AG20443 (cell line): ENCODE data around the gene NMD3.
"Not testable (repeated sequence)": the region's sequence is repeated elsewhere in the genome, so short reads cannot be mapped to it uniquely, and the experiment has no call there.

Source experiments
- DNase-seq: peaks from one replicate; pipeline ENCODE4 v3.0.0; 2012; ENCODE audit warnings: low spot score, mixed read lengths

NMD3 gene

GRCh38 chr3:161231861-161232260, 10.8 kb downstream of the NMD3 start:
- no peak for DNase-seq

GRCh38 chr3:161233557-161233956, 12.4 kb downstream of the NMD3 start:
- DNase-seq, result no peak

DNA sequence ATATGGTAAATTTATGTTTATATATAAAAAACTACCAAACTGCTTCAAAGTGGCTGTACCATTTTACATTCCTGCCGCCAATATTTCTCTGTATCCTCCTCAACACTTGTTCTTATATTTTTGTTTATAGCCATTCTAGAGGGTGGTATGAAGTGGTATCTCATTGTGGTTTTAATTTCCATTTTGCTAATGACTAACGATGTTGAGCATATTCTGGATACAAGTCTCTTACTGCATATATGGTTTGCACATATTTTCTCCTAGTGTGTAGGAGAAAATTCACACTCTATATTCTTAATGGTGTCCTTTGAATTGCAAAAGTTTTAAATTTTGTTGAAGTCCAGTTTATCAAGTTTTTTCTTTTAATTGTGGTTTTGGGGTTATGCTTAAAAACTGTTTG, 15.1 kb downstream of the NMD3 start:
- no peak for DNase-seq

GRCh38 chr3:161239700-161240099, 18.6 kb downstream of the NMD3 start:
- DNase-seq, result no peak

GRCh38 chr3:161244538-161244937, 23.4 kb downstream of the NMD3 start:
- DNase-seq, result no peak

GRCh38 chr3:161247049-161247448, 25.9 kb downstream of the NMD3 start:
- DNase-seq, result no peak

GRCh38 chr3:161250116-161250515, 29.0 kb downstream of the NMD3 start:
- no peak for DNase-seq

DNA sequence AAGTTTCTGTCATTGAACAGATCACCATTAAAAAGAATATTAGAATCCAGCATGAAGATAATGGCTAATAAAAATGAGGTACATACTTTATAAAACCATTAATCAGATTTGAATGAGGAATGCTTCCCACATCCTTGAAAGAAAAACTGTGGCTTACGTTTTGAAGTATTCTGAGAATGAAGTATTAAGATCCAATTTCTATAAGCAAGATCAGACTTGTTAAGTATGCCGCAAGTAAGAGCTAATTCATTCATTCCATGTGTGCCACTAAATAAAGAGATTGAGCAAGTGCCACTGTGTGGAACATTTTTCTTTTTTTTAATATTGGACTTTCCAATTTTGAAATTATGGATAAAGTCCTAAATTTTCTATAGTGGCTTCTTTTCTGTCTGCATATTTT, 30.6 kb downstream of the NMD3 start:
- DNase-seq, result no peak

DNA sequence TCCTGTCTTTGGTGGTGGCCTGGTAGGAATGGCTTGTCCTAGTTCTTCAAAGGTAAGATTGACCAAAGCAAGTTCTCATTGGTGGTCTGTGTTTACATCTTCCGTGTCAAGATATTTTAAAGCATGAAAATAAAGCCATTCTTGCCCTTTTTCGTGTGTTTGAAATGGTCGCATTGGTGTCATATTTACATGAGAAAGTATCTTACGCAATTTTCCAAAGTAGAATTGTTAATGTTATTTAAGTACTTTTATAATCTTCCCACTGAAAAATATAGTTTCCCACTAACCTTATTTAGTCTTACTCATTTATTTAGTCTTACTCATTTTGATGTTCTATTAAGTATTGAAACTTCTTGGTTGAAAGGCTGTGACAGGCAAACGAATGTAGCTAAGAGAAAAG, 31.0 kb downstream of the NMD3 start:
- no peak for DNase-seq

DNA sequence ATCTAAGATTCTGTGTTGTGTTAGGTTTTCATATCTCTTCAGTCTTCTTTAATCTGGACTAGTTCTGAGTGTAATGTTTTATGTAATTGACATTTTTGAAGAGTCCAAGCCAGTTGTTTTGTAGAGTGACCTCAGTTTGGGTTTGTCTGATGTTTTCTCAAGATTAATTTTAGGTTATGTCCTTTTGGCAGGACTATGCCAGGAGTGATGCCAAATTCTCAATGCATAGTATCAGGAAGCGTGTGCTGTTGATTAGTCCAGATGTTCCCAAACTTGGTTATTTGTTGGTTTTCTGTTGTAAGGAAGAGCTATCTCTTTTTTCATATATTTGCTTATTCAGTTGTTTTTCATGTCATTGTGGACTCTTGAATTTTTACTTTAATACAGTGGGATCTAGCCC, 32.6 kb downstream of the NMD3 start:
- no peak for DNase-seq

DNA sequence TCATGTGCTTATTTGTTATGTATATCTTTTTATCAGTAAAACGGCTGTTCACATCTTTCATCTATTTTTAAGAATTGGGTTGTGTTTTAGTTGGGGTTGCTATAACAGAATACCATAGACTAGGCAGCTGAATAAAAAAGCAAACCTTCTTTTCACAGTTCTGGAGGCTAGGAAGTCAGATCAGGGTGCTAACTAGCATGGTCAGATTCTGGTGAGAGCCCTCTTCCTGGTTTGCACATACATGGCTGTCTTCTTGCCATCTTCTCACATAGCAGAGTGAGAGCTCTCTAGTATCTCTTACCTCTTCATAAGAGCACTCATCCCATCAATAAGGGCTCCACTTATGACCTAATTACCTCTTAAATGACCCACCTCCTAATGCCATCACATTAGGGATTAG, 33.8 kb downstream of the NMD3 start:
- DNase-seq, result no peak

GRCh38 chr3:161263057-161263456, 41.9 kb downstream of the NMD3 start:
- peak; percentile 72 for DNase-seq

GRCh38 chr3:161264852-161265251, 43.7 kb downstream of the NMD3 start:
- DNase-seq, result peak; percentile 29

GRCh38 chr3:161265916-161266571, 44.9 kb downstream of the NMD3 start:
- DNase-seq, result no peak

DNA sequence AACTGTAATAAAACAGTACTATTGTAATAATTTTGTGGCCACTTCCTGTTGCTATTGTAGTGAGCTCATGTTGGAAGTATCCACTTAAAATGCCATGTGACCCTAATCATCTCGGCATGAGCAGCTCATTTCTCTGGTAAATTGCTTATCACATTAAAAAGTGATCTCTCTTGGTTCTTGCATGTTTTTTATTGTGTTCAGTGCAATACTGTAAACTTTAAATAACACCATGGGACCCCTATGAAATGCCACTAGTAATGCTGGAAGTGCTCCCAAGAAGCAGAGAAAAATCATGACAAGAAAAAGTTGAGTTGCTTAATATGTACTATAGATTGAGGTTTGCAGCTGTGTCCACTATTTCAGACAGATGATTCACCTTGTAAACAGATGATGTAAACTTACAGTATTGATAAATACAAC, 45.6 kb downstream of the NMD3 start:
- DNase-seq, result peak; percentile 36

DNA sequence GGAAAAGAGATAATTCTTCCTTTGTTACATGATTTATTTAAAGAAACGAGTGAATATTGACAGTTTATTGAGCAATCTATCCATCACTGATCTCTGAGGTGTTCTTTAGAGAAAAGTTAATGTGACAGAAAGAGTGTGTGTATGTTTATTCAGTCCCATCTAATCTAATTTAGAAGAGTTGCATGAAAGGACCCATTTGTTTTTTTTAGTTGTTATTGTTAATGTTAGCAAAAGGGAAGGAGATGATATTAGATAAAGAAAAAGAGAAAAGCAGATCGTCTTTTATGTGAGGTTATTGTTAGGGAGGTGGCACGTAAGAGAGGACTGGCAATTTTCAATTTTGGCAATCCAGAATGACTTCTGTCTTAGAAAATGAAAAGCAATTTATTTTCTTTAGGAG, 46.5 kb downstream of the NMD3 start:
- DNase-seq, result no peak

GRCh38 chr3:161268601-161269000, 47.5 kb downstream of the NMD3 start:
- no peak for DNase-seq

DNA sequence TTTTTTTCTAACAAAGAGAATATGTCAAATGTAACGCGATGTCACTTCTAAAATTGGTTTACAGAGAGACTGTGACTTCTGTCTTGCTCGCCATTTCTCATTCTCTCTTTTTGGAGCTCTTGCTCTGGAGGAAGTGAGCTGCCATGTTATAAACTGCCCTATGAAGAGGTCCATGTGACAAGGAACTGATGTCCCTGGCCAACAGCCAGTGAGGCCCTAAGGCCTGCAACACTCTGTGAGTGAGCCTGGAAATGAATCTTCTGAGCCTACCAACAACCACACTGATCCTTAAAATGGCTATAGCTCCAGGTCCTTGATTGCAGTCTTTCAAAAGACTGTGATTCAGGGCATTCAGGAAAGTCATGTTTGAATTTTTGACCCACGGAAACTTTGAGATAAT, 49.9 kb downstream of the NMD3 start:
- DNase-seq, result no peak

- no peak for DNase-seq
These were observed 50.5 kb downstream of the NMD3 start for GRCh38 chr3:161271646-161272045.

DNA sequence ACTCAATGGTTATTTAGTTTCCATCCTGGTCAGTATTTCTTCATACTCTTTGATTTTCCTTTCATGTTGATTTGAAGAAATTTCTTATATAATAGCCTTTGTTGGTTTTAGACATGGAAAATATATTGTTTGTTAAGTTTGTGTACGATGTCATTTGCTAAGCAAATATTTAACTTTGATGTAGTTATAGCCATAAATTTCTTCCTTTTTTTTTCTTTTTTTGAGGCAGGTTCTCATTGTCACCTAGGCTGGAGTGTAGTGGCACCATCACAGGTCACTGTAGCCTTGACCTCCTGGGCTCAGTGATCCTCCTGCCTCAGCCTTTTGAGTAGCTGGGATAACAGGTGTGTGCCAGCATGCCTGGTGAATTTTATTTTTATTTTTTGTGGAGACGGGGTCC, 51.4 kb downstream of the NMD3 start:
- DNase-seq, result no peak

DNA sequence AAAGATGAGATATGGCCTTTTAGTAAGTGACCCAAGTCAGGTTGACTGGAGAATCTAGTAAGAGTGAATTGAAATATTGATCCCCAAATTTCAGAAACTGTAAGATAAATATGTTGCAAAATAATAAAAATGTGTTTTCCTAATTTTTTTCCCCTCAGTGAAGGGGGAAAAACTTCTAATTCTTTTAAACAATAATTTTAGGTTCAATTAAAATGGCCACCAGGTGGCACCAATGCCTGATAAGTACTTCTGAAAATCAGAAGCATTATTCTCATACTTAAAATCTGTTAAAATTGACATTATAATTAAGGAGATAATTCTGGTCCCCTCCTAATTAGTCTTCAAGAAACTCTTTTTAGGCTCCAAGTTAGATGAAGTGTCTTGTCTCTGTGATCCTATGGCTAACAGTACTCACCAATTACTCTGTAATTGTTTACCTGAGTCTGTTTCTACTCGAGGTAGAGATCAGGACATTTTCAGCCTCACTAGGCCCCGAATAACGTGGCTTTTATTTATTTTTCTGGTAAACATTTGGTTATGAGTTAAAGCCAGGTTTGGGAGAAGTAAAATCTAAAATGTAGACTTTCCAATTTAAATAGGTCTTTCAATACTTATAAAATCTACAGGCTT, 52.6 kb downstream of the NMD3 start:
- DNase-seq, result no peak

GRCh38 chr3:161274691-161275298, 53.7 kb downstream of the NMD3 start:
- peak; percentile 35 for DNase-seq

DNA sequence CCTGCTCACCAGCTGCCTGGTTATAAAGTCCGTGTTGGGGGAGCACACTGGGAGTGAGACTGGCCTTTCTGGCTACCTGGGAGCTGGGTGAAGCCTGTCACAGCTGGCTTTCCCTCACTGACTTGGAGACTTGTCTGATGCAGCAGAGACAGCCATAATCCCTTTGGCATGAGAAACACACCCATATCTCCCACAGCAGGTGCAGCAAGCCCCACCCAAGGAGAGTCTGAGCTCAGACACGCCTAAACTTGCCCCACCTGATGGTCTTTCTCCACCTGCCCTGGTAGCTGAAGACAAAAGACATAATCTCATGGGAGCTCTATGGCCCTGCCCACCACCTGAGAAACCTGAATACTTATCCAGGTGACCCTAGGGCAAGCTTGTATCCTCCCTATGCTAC, 54.8 kb downstream of the NMD3 start:
- DNase-seq, result no peak

- not testable (repeated sequence) for DNase-seq
These were observed 61.3 kb downstream of the NMD3 start for GRCh38 chr3:161282387-161282786.
